SK-N-SH treated with all-trans-retinoic acid at 6 μM for 48 hours (cell line): ENCODE measurements around the gene IL13RA2.

Source experiments
- ATAC-seq: fragments of 200-7000 bp; cut with Tn5 transposase; 3 replicates; pipeline ENCODE4 v1.9.1; 2020; ENCODE audit warnings: mild to moderate bottlenecking, moderate library complexity
- BACH2 ChIP-seq: fragments of 250-450 bp; sonication (Bioruptor Pico); IDR thresholded peaks from 2 replicates; pipeline ENCODE4 v1.9.0; 2021; ENCODE audit warnings: mild to moderate bottlenecking, borderline replicate concordance
- CSDC2 ChIP-seq: fragments of 250-450 bp; sonication (Bioruptor Pico); IDR thresholded peaks from 2 replicates; pipeline ENCODE4 v1.5.0; 2020; ENCODE audit warnings: mild to moderate bottlenecking, moderate library complexity
- ESRRG ChIP-seq: fragments of 250-450 bp; sonication (Bioruptor Pico); IDR thresholded peaks from 2 replicates; pipeline ENCODE4 v1.6.1; 2021; ENCODE audit warnings: mild to moderate bottlenecking
- GLIS3 ChIP-seq: fragments of 250-450 bp; sonication (Bioruptor Pico); IDR thresholded peaks from 2 replicates; pipeline ENCODE4 v1.5.0; 2020; ENCODE audit warnings: mild to moderate bottlenecking, moderate library complexity
- ISL1 ChIP-seq: fragments of 250-450 bp; sonication (Bioruptor Pico); IDR thresholded peaks from 2 replicates; pipeline ENCODE4 v2.1.2; 2022; ENCODE audit warnings: mild to moderate bottlenecking, moderate library complexity
- SNAI2 ChIP-seq: fragments of 250-450 bp; sonication (Bioruptor Pico); IDR thresholded peaks from 2 replicates; pipeline ENCODE4 v1.5.0; 2020; ENCODE audit warnings: mild to moderate bottlenecking, moderate library complexity
- TCF4 ChIP-seq: fragments of 250-450 bp; sonication (Bioruptor Pico); IDR thresholded peaks from 2 replicates; pipeline ENCODE4 v1.8.0; 2021; ENCODE audit warnings: mild to moderate bottlenecking, moderate library complexity, borderline replicate concordance
- ZC3H10 ChIP-seq: fragments of 250-450 bp; sonication (Bioruptor Pico); IDR thresholded peaks from 2 replicates; pipeline ENCODE4 v1.5.1; 2021; ENCODE audit warnings: mild to moderate bottlenecking, moderate library complexity
- ZNF70 ChIP-seq: fragments of 450-650 bp; formaldehyde crosslinking; IDR thresholded peaks from 2 replicates; pipeline ENCODE4 v1.5.0; 2020; ENCODE audit warnings: mild to moderate bottlenecking, moderate library complexity
- ZNF8 ChIP-seq: fragments of 450-650 bp; formaldehyde crosslinking; IDR thresholded peaks from 2 replicates; pipeline ENCODE4 v1.5.0; 2020; ENCODE audit warnings: mild to moderate bottlenecking, moderate library complexity
- TF ChIP-seq, protein P1 (sequence below): fragments of 250-450 bp; sonication (Bioruptor Pico); IDR thresholded peaks from 2 replicates; pipeline ENCODE4 v1.8.0; 2021; ENCODE audit warnings: low read depth, mild to moderate bottlenecking, moderate library complexity, borderline replicate concordance
- TF ChIP-seq, protein P2 (sequence below): fragments of 250-450 bp; sonication (Bioruptor Pico); IDR thresholded peaks from 2 replicates; pipeline ENCODE4 v1.5.1; 2020; ENCODE audit warnings: low read depth, mild to moderate bottlenecking, moderate library complexity
- TF ChIP-seq, protein P3 (sequence below): fragments of 250-450 bp; sonication (Bioruptor Pico); IDR thresholded peaks from 2 replicates; pipeline ENCODE4 v1.5.1; 2021; ENCODE audit warnings: mild to moderate bottlenecking, moderate library complexity
- TF ChIP-seq, protein P4 (sequence below): fragments of 250-450 bp; sonication (Bioruptor Pico); IDR thresholded peaks from 2 replicates; pipeline ENCODE4 v1.5.0; 2020; ENCODE audit warnings: mild to moderate bottlenecking, moderate library complexity

IL13RA2 gene

DNA sequence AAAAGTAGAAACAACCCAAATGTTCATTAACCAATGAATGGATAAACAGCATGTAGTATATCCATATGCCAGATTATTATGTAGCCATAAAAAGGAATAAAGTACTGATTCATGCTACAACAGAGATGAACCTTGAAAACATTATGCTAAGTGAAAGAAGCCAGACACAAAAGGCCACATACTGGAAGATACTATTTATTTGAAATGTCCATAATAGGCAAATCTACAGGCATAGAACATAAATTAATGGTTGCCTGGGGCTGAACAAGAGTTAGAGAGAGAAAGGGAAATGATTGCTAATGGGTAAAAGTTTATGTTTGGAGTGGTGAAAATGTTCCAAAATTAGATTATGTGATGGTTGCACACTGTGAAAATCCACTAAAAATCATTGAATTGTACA is 44.4 kb downstream of the IL13RA2 start:
- TF ChIP-seq ZNF70 (CRISPR knock-in tag), result no peak
- no peak for TF ChIP-seq GLIS3 (CRISPR knock-in tag)
- TF ChIP-seq ESRRG, result no peak
- TF ChIP-seq CSDC2, result no peak
- no peak for TF ChIP-seq TCF4
- no peak for TF ChIP-seq ISL1 (CRISPR knock-in tag)
- TF ChIP-seq, protein P1, sequence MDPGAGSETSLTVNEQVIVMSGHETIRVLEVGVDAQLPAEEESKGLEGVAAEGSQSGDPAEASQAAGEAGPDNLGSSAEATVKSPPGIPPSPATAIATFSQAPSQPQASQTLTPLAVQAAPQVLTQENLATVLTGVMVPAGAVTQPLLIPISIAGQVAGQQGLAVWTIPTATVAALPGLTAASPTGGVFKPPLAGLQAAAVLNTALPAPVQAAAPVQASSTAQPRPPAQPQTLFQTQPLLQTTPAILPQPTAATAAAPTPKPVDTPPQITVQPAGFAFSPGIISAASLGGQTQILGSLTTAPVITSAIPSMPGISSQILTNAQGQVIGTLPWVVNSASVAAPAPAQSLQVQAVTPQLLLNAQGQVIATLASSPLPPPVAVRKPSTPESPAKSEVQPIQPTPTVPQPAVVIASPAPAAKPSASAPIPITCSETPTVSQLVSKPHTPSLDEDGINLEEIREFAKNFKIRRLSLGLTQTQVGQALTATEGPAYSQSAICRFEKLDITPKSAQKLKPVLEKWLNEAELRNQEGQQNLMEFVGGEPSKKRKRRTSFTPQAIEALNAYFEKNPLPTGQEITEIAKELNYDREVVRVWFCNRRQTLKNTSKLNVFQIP (CRISPR knock-in tag), result no peak
- TF ChIP-seq, protein P2, sequence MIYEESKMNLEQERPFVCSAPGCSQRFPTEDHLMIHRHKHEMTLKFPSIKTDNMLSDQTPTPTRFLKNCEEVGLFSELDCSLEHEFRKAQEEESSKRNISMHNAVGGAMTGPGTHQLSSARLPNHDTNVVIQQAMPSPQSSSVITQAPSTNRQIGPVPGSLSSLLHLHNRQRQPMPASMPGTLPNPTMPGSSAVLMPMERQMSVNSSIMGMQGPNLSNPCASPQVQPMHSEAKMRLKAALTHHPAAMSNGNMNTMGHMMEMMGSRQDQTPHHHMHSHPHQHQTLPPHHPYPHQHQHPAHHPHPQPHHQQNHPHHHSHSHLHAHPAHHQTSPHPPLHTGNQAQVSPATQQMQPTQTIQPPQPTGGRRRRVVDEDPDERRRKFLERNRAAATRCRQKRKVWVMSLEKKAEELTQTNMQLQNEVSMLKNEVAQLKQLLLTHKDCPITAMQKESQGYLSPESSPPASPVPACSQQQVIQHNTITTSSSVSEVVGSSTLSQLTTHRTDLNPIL (CRISPR knock-in tag), result no peak
- no peak for TF ChIP-seq BACH2 (CRISPR knock-in tag)
- no peak for TF ChIP-seq ZNF8 (CRISPR knock-in tag)
- TF ChIP-seq, protein P3, sequence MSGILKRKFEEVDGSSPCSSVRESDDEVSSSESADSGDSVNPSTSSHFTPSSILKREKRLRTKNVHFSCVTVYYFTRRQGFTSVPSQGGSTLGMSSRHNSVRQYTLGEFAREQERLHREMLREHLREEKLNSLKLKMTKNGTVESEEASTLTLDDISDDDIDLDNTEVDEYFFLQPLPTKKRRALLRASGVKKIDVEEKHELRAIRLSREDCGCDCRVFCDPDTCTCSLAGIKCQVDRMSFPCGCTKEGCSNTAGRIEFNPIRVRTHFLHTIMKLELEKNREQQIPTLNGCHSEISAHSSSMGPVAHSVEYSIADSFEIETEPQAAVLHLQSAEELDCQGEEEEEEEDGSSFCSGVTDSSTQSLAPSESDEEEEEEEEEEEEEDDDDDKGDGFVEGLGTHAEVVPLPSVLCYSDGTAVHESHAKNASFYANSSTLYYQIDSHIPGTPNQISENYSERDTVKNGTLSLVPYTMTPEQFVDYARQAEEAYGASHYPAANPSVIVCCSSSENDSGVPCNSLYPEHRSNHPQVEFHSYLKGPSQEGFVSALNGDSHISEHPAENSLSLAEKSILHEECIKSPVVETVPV (CRISPR knock-in tag), result no peak
- no peak for ATAC-seq

DNA sequence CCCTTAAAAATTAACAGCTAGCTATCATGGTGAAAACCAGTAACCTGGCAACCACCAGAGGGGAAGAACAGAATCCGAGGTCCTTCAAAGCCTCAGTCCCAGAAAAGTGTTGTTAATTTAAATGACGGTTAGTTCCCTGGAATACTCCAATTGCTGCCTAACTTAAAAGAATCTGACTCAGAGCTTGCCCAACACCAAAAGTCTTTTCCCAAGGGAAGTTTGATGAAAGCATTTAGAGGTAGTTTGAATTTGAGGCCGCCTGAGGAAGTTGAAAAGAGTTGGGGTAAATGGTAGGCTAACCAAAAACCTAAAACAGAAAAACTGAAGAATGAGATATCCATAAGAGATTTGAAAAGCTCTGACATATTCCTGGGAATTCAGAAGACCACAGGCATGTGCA is 46.6 kb downstream of the IL13RA2 start:
- TF ChIP-seq, protein P1 (CRISPR knock-in tag), result no peak
- TF ChIP-seq BACH2 (CRISPR knock-in tag) (no peak), ZC3H10 (CRISPR knock-in tag) (no peak)
- TF ChIP-seq, protein P2 (CRISPR knock-in tag), result no peak
- ATAC-seq, result no peak

DNA sequence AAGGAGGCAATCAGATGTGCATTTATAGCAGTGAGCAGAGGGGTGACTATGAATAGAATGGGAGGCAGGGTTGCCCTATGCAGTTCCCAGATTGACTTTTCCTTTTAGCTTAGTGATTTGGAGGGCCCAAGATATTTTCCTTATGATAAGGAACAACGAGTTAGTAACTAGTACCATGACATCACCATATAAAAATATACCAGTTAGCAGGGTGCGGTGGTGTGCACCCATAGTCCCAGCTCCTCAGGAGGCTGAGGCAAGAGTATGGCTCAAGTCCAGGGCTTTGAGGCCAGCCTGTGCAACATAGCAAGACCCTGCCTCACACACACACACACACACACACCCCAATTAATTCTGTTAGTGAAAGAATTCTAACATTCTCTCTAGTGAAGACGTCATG is 53.0 kb downstream of the IL13RA2 start:
- no peak for ATAC-seq
- TF ChIP-seq ISL1 (CRISPR knock-in tag), result no peak
- TF ChIP-seq, protein P2 (CRISPR knock-in tag), result no peak
- TF ChIP-seq SNAI2 (CRISPR knock-in tag), result no peak
- no peak for TF ChIP-seq BACH2 (CRISPR knock-in tag)
- TF ChIP-seq, protein P3 (CRISPR knock-in tag), result no peak
- TF ChIP-seq, protein P4, sequence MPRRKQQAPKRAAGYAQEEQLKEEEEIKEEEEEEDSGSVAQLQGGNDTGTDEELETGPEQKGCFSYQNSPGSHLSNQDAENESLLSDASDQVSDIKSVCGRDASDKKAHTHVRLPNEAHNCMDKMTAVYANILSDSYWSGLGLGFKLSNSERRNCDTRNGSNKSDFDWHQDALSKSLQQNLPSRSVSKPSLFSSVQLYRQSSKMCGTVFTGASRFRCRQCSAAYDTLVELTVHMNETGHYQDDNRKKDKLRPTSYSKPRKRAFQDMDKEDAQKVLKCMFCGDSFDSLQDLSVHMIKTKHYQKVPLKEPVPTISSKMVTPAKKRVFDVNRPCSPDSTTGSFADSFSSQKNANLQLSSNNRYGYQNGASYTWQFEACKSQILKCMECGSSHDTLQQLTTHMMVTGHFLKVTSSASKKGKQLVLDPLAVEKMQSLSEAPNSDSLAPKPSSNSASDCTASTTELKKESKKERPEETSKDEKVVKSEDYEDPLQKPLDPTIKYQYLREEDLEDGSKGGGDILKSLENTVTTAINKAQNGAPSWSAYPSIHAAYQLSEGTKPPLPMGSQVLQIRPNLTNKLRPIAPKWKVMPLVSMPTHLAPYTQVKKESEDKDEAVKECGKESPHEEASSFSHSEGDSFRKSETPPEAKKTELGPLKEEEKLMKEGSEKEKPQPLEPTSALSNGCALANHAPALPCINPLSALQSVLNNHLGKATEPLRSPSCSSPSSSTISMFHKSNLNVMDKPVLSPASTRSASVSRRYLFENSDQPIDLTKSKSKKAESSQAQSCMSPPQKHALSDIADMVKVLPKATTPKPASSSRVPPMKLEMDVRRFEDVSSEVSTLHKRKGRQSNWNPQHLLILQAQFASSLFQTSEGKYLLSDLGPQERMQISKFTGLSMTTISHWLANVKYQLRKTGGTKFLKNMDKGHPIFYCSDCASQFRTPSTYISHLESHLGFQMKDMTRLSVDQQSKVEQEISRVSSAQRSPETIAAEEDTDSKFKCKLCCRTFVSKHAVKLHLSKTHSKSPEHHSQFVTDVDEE, result no peak
- TF ChIP-seq ZNF8 (CRISPR knock-in tag), result no peak
